ENCODE measurements around the gene C9.
A peak's percentile ranks its signal among the peaks of the same experiment; 100 is the strongest.

The C9 gene

DNA sequence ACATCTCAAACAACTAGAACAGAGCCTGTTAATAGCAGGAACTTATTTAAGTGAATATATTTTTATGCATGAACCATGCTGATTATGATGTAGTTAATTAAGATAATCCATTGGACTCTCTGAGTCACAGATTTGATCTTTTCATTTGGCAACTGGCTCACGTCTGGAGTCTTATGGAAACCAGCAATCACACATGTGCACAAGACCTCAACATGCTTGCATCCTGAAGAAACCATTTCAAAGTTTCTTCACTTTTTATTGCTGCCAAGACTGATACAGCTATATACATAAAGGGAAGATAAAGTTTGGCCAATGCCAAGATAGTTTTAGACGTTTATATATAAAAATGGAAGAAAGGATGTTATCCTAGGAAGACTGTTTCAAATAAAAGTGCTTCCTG, 13.3 kb upstream of the C9 start:
- Histone ChIP-seq H3K27me3 (ENCODE audit: insufficient read depth, poor library complexity, severe bottlenecking) (no peaks in the 10 kb centered on the region), H3K4me1 (ENCODE audit: insufficient read depth, poor library complexity, severe bottlenecking) (no peaks in the 10 kb centered on the region), H3K9me3 (ENCODE audit: severe bottlenecking) (no peaks in the 10 kb centered on the region), H3K4me3 (ENCODE audit: severe bottlenecking) (no peak overlapping the region), H3K27ac (ENCODE audit: poor library complexity, severe bottlenecking) (no peak overlapping the region), H3K36me3 (ENCODE audit: low read depth) (no peaks in the 10 kb centered on the region)
- no peak for ATAC-seq (ENCODE audit: low read depth)
- DNase-seq (ENCODE audit: low spot score): no peak
- TF ChIP-seq, protein P1, sequence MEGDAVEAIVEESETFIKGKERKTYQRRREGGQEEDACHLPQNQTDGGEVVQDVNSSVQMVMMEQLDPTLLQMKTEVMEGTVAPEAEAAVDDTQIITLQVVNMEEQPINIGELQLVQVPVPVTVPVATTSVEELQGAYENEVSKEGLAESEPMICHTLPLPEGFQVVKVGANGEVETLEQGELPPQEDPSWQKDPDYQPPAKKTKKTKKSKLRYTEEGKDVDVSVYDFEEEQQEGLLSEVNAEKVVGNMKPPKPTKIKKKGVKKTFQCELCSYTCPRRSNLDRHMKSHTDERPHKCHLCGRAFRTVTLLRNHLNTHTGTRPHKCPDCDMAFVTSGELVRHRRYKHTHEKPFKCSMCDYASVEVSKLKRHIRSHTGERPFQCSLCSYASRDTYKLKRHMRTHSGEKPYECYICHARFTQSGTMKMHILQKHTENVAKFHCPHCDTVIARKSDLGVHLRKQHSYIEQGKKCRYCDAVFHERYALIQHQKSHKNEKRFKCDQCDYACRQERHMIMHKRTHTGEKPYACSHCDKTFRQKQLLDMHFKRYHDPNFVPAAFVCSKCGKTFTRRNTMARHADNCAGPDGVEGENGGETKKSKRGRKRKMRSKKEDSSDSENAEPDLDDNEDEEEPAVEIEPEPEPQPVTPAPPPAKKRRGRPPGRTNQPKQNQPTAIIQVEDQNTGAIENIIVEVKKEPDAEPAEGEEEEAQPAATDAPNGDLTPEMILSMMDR (IDR thresholded peaks at IDR 0.05; ENCODE audit: poor library complexity, severe bottlenecking): no peak

DNA sequence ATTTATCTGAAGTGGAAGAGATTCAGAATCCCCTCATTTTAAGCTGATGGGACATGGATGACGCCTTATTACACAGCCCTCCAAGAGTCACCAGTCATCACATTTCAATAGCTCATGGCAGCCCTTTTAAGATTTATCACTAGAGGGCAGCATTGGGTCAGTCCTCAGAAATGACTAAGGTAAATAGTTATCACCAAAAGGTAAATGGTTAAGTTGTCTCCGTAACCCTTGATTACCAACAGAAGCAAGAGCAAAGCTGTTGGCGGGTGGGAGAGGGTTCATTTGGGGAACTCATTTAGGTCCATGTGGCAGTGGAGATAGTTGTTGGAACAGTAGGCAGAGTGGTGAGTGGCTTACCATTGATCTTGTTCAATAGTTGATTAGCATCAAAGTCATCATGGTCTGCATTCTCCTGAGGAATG, 12.0 kb upstream of the C9 start:
- Histone ChIP-seq H3K9me3 (ENCODE audit: severe bottlenecking) (no peaks in the 10 kb centered on the region), H3K36me3 (ENCODE audit: low read depth) (no peaks in the 10 kb centered on the region), H3K4me3 (ENCODE audit: severe bottlenecking) (no peak overlapping the region), H3K27me3 (ENCODE audit: insufficient read depth, poor library complexity, severe bottlenecking) (no peaks in the 10 kb centered on the region), H3K27ac (ENCODE audit: poor library complexity, severe bottlenecking) (no peak overlapping the region), H3K4me1 (ENCODE audit: insufficient read depth, poor library complexity, severe bottlenecking) (no peaks in the 10 kb centered on the region)
- TF ChIP-seq, protein P1 (IDR thresholded peaks at IDR 0.05; ENCODE audit: poor library complexity, severe bottlenecking): peak; percentile 97
- no peak for DNase-seq (ENCODE audit: low spot score)
- peak; percentile 94 for ATAC-seq (ENCODE audit: low read depth)

DNA sequence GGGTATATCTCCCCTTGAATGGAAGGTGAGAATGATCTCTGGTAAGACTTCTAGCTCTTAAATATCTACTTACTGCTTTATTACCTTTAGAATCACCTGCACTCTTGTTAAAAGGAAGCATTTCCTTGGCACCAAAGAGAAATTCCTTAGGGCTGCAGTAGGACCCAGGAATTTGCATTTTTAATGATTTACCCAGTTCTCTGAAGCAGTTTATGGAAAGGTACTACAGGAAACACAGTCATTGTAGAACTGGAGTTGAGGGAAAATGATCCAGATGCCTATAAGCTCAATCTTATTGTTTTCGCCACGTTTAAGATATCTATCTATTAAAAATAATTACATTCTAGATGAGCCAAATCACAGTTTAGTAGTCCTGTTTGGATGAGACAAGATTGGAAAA, 9.5 kb upstream of the C9 start:
- no peak overlapping the region for H3K27ac ChIP-seq (ENCODE audit: poor library complexity, severe bottlenecking)
- no peaks in the 10 kb centered on the region for H3K27me3 ChIP-seq (ENCODE audit: insufficient read depth, poor library complexity, severe bottlenecking)
- no peaks in the 10 kb centered on the region for H3K36me3 ChIP-seq (ENCODE audit: low read depth)
- H3K9me3 ChIP-seq (ENCODE audit: severe bottlenecking): no peaks in the 10 kb centered on the region
- H3K4me3 ChIP-seq (ENCODE audit: severe bottlenecking): no peak overlapping the region
- H3K4me1 ChIP-seq (ENCODE audit: insufficient read depth, poor library complexity, severe bottlenecking): no peaks in the 10 kb centered on the region
- no peak for DNase-seq (ENCODE audit: low spot score)
- no peak for ATAC-seq (ENCODE audit: low read depth)
- TF ChIP-seq, protein P1 (IDR thresholded peaks at IDR 0.05; ENCODE audit: poor library complexity, severe bottlenecking): no peak

DNA sequence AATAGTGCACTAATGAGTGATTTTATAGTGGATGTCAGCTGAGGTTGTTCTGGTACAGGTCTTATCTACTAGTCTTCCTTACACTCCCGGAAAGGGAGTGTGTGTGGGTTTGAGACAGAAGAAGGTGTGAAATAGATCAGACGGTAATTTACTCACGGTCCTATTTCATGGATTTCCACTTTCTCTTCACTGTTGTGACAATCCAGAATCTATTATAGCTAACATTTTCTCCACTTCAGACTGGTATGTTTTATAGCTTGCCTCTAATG, 7.0 kb upstream of the C9 start:
- H3K9me3 ChIP-seq (ENCODE audit: severe bottlenecking): no peaks in the 10 kb centered on the region
- no peaks in the 10 kb centered on the region for H3K4me1 ChIP-seq (ENCODE audit: insufficient read depth, poor library complexity, severe bottlenecking)
- no peak overlapping the region for H3K4me3 ChIP-seq (ENCODE audit: severe bottlenecking)
- H3K36me3 ChIP-seq (ENCODE audit: low read depth): no peaks in the 10 kb centered on the region
- ATAC-seq (ENCODE audit: low read depth) (no peak), DNase-seq (ENCODE audit: low spot score) (no peak)
- H3K27ac ChIP-seq (ENCODE audit: poor library complexity, severe bottlenecking): no peak overlapping the region
- TF ChIP-seq, protein P1 (IDR thresholded peaks at IDR 0.05; ENCODE audit: poor library complexity, severe bottlenecking): no peak
- H3K27me3 ChIP-seq (ENCODE audit: insufficient read depth, poor library complexity, severe bottlenecking): no peaks in the 10 kb centered on the region

DNA sequence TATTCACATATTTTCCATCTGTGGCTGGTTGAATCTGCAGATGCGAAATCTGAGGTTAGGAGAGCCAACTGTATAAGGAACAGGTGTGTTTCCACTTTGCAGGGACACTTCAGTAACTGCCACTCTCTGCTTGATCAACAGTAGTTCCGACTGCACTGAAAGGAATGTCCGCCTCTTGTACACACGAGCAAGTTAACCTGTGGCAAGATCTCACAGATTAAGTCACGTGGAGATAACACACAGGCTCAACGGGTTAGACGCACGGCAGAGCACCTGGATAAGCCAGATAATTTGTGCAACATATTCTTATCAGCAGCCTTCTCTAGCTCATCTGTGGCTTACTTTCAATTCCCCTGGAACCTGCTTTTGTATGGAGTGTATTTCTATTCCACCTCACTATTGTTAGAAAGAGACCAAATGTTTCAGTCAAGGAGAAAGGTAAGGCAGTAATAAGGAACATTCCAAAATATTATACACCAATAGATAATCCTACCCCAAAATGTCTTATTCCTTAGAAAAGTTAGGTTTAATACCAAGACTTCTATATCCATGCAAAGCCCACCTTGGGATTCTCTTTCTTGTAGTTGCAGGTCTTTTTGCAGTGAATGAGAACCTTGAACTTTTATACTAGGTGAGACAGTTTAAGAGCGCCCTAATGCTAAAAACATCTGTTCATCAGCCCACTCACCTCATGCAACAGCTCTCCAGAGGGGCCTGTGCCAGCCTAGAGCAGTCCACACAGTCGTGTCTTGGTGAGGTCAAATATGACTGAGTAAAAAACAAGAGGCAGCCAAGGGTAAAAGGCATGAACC, 6.5 kb upstream of the C9 start:
- H3K9me3 ChIP-seq (ENCODE audit: severe bottlenecking): no peaks in the 10 kb centered on the region
- H3K4me1 ChIP-seq (ENCODE audit: insufficient read depth, poor library complexity, severe bottlenecking): no peaks in the 10 kb centered on the region
- H3K4me3 ChIP-seq (ENCODE audit: severe bottlenecking): no peak overlapping the region
- ATAC-seq (ENCODE audit: low read depth) (no peak), DNase-seq (ENCODE audit: low spot score) (no peak)
- TF ChIP-seq, protein P1 (IDR thresholded peaks at IDR 0.05; ENCODE audit: poor library complexity, severe bottlenecking): no peak
- no peaks in the 10 kb centered on the region for H3K27me3 ChIP-seq (ENCODE audit: insufficient read depth, poor library complexity, severe bottlenecking)
- H3K27ac ChIP-seq (ENCODE audit: poor library complexity, severe bottlenecking): no peak overlapping the region
- no peaks in the 10 kb centered on the region for H3K36me3 ChIP-seq (ENCODE audit: low read depth)
